GM21526 (cell line): ENCODE data around the gene CUL7.
A peak's percentile ranks its signal among the peaks of the same experiment; 100 is the strongest.
"Not testable (repeated sequence)": the region's sequence is repeated elsewhere in the genome, so short reads cannot be mapped to it uniquely, and the experiment has no call there.

ENCODE experiments used
- ATAC-seq: cut with Tn5 transposase; IDR thresholded peaks from one replicate; pipeline ENCODE4 v1.9.1; 2021; ENCODE audit warnings: moderate library complexity; ENCODE audit not compliant: unreplicated experiment, low FRiP score

The CUL7 gene

GRCh38 chr6:43053545-43054205 lies at the start of gene CUL7:
CUL7 (minus strand) TSS chr6:43053851; CDS start chr6:43052788, 1,063 bp downstream.
- ATAC-seq: peak; percentile 74

GRCh38 chr6:43101497-43101896 lies 47.8 kb upstream of the CUL7 start:
- ATAC-seq: no peak

GRCh38 chr6:43097502-43097901 lies 43.9 kb upstream of the CUL7 start:
- ATAC-seq: no peak

GRCh38 chr6:43097098-43097489 lies 43.4 kb upstream of the CUL7 start:
- ATAC-seq: no peak

- no peak for ATAC-seq
These were observed 42.9 kb upstream of the CUL7 start for GRCh38 chr6:43096451-43097097.

GRCh38 chr6:43095939-43096338 lies 42.3 kb upstream of the CUL7 start:
- ATAC-seq: no peak

GRCh38 chr6:43093436-43094289 lies 40.0 kb upstream of the CUL7 start:
- no peak for ATAC-seq

- ATAC-seq: no peak
These were observed 39.0 kb upstream of the CUL7 start for GRCh38 chr6:43092635-43093034.

GRCh38 chr6:43091436-43091991 lies 37.9 kb upstream of the CUL7 start:
- no peak for ATAC-seq

- no peak for ATAC-seq
These were observed 37.4 kb upstream of the CUL7 start for GRCh38 chr6:43091020-43091419.

GRCh38 chr6:43090559-43090956 lies 36.9 kb upstream of the CUL7 start:
- ATAC-seq: no peak

- no peak for ATAC-seq
These were observed 36.4 kb upstream of the CUL7 start for GRCh38 chr6:43089874-43090558.

- ATAC-seq: no peak
These were observed 35.8 kb upstream of the CUL7 start for GRCh38 chr6:43089467-43089866.

- ATAC-seq: no peak
These were observed 35.0 kb upstream of the CUL7 start for GRCh38 chr6:43088654-43089056.

- ATAC-seq: no peak
These were observed 32.5 kb upstream of the CUL7 start for GRCh38 chr6:43086022-43086658.

GRCh38 chr6:43082806-43083655 lies 29.4 kb upstream of the CUL7 start:
- ATAC-seq: no peak

- ATAC-seq: not testable (repeated sequence)
These were observed 28.3 kb upstream of the CUL7 start for GRCh38 chr6:43081922-43082321.

GRCh38 chr6:43081043-43081442 lies 27.4 kb upstream of the CUL7 start:
- ATAC-seq: no peak

- no peak for ATAC-seq
These were observed 25.0 kb upstream of the CUL7 start for GRCh38 chr6:43078691-43079090.
